SK-N-SH treated with all-trans-retinoic acid at 6 μM for 48 hours (cell line): ENCODE measurements around the gene KIF13A.
"Not testable (repeated sequence)": the region's sequence is repeated elsewhere in the genome, so short reads cannot be mapped to it uniquely, and the experiment has no call there.

Experiments
- ATAC-seq: fragments of 200-7000 bp; cut with Tn5 transposase; 3 replicates; pipeline ENCODE4 v1.9.1; 2020; ENCODE audit warnings: mild to moderate bottlenecking, moderate library complexity
- ARNTL ChIP-seq: fragments of 450-650 bp; formaldehyde crosslinking; IDR thresholded peaks from 2 replicates; pipeline ENCODE4 v1.5.0; 2020; ENCODE audit warnings: low read depth, mild to moderate bottlenecking, moderate library complexity, borderline replicate concordance
- BACH2 ChIP-seq: fragments of 250-450 bp; sonication (Bioruptor Pico); IDR thresholded peaks from 2 replicates; pipeline ENCODE4 v1.9.0; 2021; ENCODE audit warnings: mild to moderate bottlenecking, borderline replicate concordance
- CREB5 ChIP-seq: fragments of 250-450 bp; sonication (Bioruptor Pico); IDR thresholded peaks from 2 replicates; pipeline ENCODE4 v1.5.1; 2020; ENCODE audit warnings: low read depth, mild to moderate bottlenecking, moderate library complexity
- CSDC2 ChIP-seq: fragments of 250-450 bp; sonication (Bioruptor Pico); IDR thresholded peaks from 2 replicates; pipeline ENCODE4 v1.5.0; 2020; ENCODE audit warnings: mild to moderate bottlenecking, moderate library complexity
- CSRNP3 ChIP-seq: fragments of 250-450 bp; sonication (Bioruptor Pico); IDR thresholded peaks from 2 replicates; pipeline ENCODE4 v1.5.1; 2021; ENCODE audit warnings: mild to moderate bottlenecking, moderate library complexity
- ESRRG ChIP-seq: fragments of 250-450 bp; sonication (Bioruptor Pico); IDR thresholded peaks from 2 replicates; pipeline ENCODE4 v1.6.1; 2021; ENCODE audit warnings: mild to moderate bottlenecking
- GLIS3 ChIP-seq: fragments of 250-450 bp; sonication (Bioruptor Pico); IDR thresholded peaks from 2 replicates; pipeline ENCODE4 v1.5.0; 2020; ENCODE audit warnings: mild to moderate bottlenecking, moderate library complexity
- ISL1 ChIP-seq: fragments of 250-450 bp; sonication (Bioruptor Pico); IDR thresholded peaks from 2 replicates; pipeline ENCODE4 v2.1.2; 2022; ENCODE audit warnings: mild to moderate bottlenecking, moderate library complexity
- OSR1 ChIP-seq: fragments of 250-450 bp; sonication (Bioruptor Pico); IDR thresholded peaks from 2 replicates; pipeline ENCODE4 v1.8.0; 2022; ENCODE audit warnings: moderate library complexity, mild to moderate bottlenecking, inconsistent platforms
- PATZ1 ChIP-seq: fragments of 250-450 bp; sonication (Bioruptor Pico); IDR thresholded peaks from 2 replicates; pipeline ENCODE4 v1.8.0; 2020; ENCODE audit warnings: mild to moderate bottlenecking, moderate library complexity, borderline replicate concordance
- POU6F1 ChIP-seq: fragments of 250-450 bp; sonication (Bioruptor Pico); IDR thresholded peaks from 2 replicates; pipeline ENCODE4 v1.8.0; 2021; ENCODE audit warnings: low read depth, mild to moderate bottlenecking, moderate library complexity, borderline replicate concordance
- PPARA ChIP-seq: fragments of 250-450 bp; sonication (Bioruptor Pico); IDR thresholded peaks from 2 replicates; pipeline ENCODE4 v1.5.0; 2020; ENCODE audit warnings: mild to moderate bottlenecking, borderline replicate concordance
- RARB ChIP-seq: fragments of 250-450 bp; sonication (Bioruptor Pico); IDR thresholded peaks from 2 replicates; pipeline ENCODE4 v1.8.0; 2021; ENCODE audit warnings: mild to moderate bottlenecking, moderate library complexity
- SNAI2 ChIP-seq: fragments of 250-450 bp; sonication (Bioruptor Pico); IDR thresholded peaks from 2 replicates; pipeline ENCODE4 v1.5.0; 2020; ENCODE audit warnings: mild to moderate bottlenecking, moderate library complexity
- TOX ChIP-seq: fragments of 250-450 bp; sonication (Bioruptor Pico); IDR thresholded peaks from 2 replicates; pipeline ENCODE4 v1.8.0; 2021; ENCODE audit warnings: mild to moderate bottlenecking, moderate library complexity, borderline replicate concordance
- TSHZ2 ChIP-seq: fragments of 250-450 bp; sonication (Bioruptor Pico); IDR thresholded peaks from 2 replicates; pipeline ENCODE4 v1.5.0; 2020; ENCODE audit warnings: mild to moderate bottlenecking, moderate library complexity
- ZNF565 ChIP-seq: fragments of 450-650 bp; formaldehyde crosslinking; conservative IDR thresholded peaks from 2 replicates; pipeline ENCODE4 v1.5.0; 2020; ENCODE audit warnings: low read depth, mild to moderate bottlenecking, moderate library complexity
- ZNF8 ChIP-seq: fragments of 450-650 bp; formaldehyde crosslinking; IDR thresholded peaks from 2 replicates; pipeline ENCODE4 v1.5.0; 2020; ENCODE audit warnings: mild to moderate bottlenecking, moderate library complexity

KIF13A gene

GRCh38 chr6:18016133-18016532, 28.7 kb upstream of the KIF13A start:
- TF ChIP-seq POU6F1 (no peak), CREB5 (CRISPR knock-in tag) (no peak), PPARA (CRISPR knock-in tag) (no peak), SNAI2 (no peak), RARB (no peak), TSHZ2 (CRISPR knock-in tag) (no peak), PATZ1 (CRISPR knock-in tag) (no peak), OSR1 (CRISPR knock-in tag) (no peak), CSRNP3 (CRISPR knock-in tag) (no peak), CSDC2 (CRISPR knock-in tag) (no peak), ARNTL (no peak), ESRRG (CRISPR knock-in tag) (no peak), ISL1 (CRISPR knock-in tag) (no peak), ZNF565 (no peak), TOX (CRISPR knock-in tag) (no peak), ZNF8 (CRISPR knock-in tag) (no peak), BACH2 (no peak)
- no peak for ATAC-seq

- ATAC-seq = no peak
- no peak for TF ChIP-seq TSHZ2 (CRISPR knock-in tag)
- no peak for TF ChIP-seq RARB
- TF ChIP-seq OSR1 (CRISPR knock-in tag) = no peak
- no peak for TF ChIP-seq ZNF565
- TF ChIP-seq GLIS3 (CRISPR knock-in tag) = no peak
- TF ChIP-seq BACH2 = no peak
- TF ChIP-seq CSDC2 (CRISPR knock-in tag) = no peak
- TF ChIP-seq ZNF8 (CRISPR knock-in tag) = no peak
- TF ChIP-seq CREB5 (CRISPR knock-in tag) = no peak
Measured at GRCh38 chr6:18011287-18011686, 23.9 kb upstream of the KIF13A start.

GRCh38 chr6:18010540-18010939, 23.1 kb upstream of the KIF13A start:
- ATAC-seq = not testable (repeated sequence)
